Astrocyte of the hippocampus (primary cell): Measurements from ENCODE around the gene POTEF.
"Not testable (repeated sequence)": the region's sequence is repeated elsewhere in the genome, so short reads cannot be mapped to it uniquely, and the experiment has no call there.

ENCODE experiments used
- DNase-seq: peaks from one replicate; pipeline ENCODE4 v3.0.0; 2011; ENCODE audit warnings: low read depth, low spot score

The POTEF gene

GRCh38 chr2:130128464-130128863 is 558 bp downstream of the POTEF start:
- not testable (repeated sequence) for DNase-seq

DNA sequence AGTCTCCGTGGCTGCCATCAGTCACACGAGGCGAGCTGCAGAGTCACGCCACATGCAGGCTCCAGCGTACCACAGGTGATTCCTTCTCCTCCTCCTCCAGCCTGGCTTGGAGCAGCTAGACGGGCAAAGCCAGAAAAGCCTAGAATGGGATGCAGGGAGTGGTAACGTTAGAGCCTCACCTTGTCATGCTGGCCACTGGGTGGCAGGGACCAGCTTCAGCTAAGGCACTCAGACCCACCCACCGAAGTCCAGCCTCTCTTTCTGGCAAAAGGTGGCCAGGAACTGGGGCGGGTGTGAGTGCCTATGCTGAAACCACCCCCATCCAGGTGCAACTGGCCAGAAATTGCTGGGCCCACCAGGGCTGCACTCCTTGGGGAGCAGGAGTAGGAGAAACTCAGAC is 1.3 kb downstream of the POTEF start:
- not testable (repeated sequence) for DNase-seq

DNA sequence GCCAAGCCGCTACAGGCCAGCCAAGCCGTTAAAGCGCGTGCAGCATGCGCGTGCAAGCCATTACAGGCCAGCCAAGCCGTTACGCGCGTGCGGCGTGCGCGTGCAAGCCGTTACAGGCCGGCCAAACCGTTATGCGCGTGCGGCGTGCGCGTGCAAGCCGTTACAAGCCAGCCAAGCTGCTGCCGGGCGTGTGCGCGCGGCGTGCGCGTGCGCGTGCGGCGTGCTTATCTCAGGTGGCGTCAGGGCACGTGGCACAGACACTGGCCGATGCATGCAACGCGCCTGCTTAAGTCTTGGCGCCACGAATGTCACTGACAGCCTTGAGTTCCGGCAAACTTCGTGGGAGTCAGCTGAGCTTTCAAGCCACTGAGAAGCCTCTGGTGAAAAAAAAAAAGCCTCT is 8.1 kb downstream of the POTEF start:
- DNase-seq: not testable (repeated sequence)

DNA sequence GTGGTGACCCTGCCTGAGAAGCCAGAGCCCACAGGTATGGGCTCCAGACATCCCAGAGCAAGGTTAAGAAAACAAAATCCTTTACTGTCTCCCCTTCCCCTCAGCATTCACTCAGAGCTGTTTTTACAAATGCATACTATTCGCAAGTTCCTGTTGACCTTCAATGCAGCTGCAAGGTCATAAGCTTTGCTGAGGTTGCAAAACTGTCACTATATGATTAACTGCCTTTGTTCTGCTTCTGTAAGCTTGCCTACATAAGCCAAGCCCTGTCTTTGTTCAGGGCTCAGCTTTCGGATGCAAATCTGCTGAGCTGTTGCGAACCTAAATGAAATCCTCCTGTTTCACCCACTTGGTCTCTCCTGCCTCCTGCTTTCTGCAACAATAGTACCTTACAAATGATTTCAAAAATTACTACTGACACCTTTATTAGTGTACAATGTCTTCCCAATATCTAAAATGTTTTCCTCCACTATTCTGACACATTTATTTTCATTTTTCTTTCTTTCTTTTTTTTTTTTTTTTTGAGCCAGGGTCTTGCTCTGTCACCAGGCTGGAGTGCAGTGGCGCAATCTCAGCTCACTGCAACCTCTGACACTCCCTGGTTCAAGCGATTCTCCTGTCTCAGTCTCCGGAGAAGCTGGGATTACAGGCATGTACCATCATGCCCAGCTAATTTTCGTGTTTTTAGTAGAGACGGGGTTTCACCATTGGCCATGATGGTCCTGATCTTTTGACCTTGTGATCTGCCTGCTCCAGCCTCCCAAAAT is 26.2 kb downstream of the POTEF start:
- DNase-seq: not testable (repeated sequence)

DNA sequence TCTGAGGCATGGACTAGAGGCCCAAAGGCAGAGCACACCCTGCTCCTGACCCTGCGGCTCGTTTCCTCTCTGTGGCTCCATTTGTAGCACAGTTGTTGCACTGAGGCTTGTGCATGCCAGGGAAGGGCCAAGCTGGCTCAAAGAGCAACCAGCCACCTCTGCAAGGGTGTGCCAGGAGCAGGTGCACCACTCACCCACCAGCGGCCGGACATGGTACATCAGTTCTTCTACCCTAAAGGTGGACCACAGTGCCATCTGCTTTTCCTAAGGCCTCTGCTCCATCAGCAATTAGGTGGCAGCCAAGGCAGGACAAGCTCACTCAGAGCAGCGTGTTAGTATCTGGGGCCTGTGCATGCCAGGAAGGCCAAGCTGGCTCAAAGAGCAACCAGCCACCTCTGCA is 66.4 kb downstream of the POTEF start:
- DNase-seq: not testable (repeated sequence)

DNA sequence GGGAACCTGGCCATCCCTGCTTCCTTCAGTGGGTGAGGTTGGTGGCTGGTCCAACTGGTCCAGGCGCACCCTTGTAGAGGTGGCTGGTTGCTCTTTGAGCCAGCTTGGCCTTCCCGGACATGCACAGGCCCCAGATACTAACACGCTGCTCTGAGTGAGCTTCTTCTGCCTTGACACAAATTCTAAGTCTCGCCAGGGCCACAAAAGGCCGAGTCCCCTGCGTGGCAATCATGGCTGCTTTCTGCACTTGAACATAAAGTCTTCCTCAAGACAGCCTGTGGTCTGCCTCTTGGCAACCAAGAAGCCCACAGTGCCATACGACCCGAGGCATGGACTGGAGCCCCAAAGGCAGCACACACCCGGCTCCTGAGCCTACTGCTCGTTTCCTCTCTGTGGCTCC is 69.0 kb downstream of the POTEF start:
- DNase-seq: not testable (repeated sequence)

DNA sequence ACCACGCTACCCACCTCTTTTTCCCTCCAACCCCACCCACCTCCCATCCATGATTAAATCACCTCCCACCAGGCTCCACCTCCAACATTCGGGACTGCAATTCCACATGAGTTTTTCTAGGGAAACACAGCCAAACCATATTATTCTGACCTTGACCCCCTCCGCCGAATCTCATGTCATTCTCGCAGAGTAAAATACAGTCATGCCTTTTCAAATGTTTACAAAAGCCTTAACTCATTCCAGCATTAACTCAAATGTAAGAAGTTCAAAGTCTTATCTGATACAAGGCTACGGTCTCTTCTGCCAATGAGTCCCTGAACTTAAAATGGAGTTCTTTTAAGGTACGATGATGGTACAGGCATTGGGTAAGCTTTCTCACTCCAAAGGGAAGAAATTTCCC is 72.7 kb downstream of the POTEF start:
- not testable (repeated sequence) for DNase-seq

DNA sequence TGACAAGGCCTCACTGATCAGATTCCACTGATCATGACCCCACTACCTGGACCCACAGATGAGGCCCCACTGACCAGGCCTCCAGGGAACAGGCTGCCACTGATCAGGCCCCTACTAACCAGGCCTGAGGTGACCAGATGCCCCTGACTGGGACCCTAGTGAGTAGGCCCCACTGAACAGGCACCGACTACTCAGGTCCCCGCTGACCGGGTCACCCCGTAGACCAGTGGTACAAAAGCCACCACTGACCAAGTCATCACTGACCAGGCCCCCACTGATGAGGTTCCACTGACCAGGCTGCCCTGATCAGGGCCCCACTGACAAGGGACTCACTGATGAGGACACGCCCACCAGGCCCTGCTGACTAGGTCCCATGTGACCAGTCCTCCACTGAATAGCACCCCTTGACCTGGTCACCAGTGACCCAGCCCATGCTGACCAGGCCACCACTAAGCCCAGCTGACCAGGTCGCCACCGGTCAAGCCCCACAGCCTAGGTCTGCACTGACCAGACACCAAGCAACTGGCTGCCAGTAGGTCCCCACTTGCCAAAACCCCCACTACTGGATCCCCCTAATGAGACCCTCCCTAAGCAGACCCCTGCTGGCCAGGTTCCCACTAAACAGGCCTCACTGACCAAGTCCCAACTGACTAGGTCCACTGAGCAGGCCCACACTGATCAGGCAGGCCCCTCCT is 75.7 kb downstream of the POTEF start:
- not testable (repeated sequence) for DNase-seq

DNA sequence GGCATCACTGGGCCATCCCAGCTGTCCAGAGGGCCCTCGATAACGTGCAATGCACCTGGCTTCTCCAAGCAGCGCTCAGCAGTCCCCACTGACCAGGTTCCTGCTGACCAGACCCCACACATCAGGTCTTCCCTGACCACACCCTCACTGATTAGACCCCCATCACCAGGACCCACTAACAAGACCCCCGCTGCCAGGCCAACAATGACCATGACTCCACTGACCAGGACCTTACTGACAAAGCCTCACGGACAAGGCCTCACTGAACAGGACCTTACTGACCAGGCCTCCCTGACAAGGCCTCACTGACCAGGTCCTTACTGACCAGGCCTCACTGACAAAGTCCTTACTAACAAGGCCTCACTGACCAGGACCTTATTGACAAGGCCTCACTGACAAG is 76.6 kb downstream of the POTEF start:
- DNase-seq: not testable (repeated sequence)

DNA sequence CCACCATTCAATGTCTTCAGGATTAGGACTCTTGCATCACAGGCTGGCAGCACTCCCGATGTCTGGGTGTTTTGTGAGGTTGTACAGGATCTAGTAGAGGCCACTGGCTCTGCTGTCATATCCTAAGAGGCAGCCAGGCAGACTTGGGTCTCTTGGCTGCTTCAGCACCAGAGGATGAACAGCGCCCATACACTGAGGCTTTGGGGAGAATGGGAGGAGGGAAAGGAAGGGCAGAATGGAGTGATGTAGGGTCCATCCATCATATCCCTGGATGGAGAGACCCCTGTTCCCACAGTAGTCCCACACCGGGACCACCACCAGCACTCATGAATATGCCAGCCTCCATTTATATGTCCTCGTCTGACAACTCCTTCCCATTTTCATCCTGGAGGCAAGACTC is 80.6 kb downstream of the POTEF start:
- DNase-seq: not testable (repeated sequence)

DNA sequence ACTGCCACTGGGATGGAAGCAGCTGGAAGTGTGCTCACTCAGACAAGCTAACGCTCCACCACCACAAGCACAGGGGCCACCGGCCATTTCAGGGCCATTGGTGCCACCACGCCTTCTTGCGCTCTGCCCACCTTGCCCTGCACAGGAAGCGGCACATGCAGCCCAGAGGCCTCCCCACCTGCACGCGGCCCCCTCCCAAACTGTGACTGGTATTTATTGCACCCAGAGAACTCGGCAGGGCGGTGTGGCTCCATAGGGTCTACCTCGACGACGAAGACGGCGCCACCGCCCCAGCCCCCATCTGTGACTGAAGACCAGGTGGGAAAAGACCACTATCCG is 90.8 kb downstream of the POTEF start:
- DNase-seq: not testable (repeated sequence)

GRCh38 chr2:130025931-130026330 is 103.1 kb downstream of the POTEF start:
- DNase-seq: not testable (repeated sequence)
